Left lung (tissue), 10 donors: ENCODE results near the gene SYNE2. TPM values are rescaled to one million over a fixed set of nuclear protein-coding genes. Genes with fewer than 3 reads are reported as not detected.
"Not testable (repeated sequence)": the region's sequence is repeated elsewhere in the genome, so short reads cannot be mapped to it uniquely, and the experiment has no call there.

Experiments used
- ATAC-seq: fragments of 200-7000 bp; cut with Tn5 transposase; one replicate; pipeline ENCODE4 v1.9.1; 2020; ENCODE audit warnings: moderate library complexity
- DNase-seq, 4 donors: peaks; one replicate each; pipeline ENCODE4 v3.0.0-alpha.2; 2013 to 2020
- H3K27ac ChIP-seq, 2 donors: fragments of 200-600 bp; sonication (generic) in 1 of 2; one replicate each; pipeline versions ENCODE4 v1.5.0 to v1.8.0; 2020 to 2021
- H3K27me3 ChIP-seq, 2 donors: fragments of 200-600 bp; sonication (generic) in 1 of 2; one replicate each; pipeline versions ENCODE4 v1.5.0 to v1.8.0; 2020 to 2021
- H3K36me3 ChIP-seq, 2 donors: fragments of 200-600 bp; sonication (generic) in 1 of 2; one replicate each; pipeline versions ENCODE4 v1.5.0 to v1.8.0; 2020 to 2021
- H3K4me1 ChIP-seq, 2 donors: fragments of 200-600 bp; one replicate each; pipeline ENCODE4 v1.8.0; 2021
- H3K4me3 ChIP-seq, 2 donors: fragments of 200-600 bp; sonication (generic) in 1 of 2; one replicate each; pipeline versions ENCODE4 v1.5.0 to v1.8.0; 2020 to 2021; ENCODE audit warnings: mild to moderate bottlenecking in 1 of 2
- H3K9me3 ChIP-seq, 2 donors: fragments of 200-600 bp; sonication (generic) in 1 of 2; one replicate each; pipeline versions ENCODE4 v1.5.0 to v1.8.0; 2020 to 2021
- intact Hi-C, 2 donors: fragments of 100-400 bp; cut with DNase I; formaldehyde crosslinking; loops; one replicate each; pipeline versions ENCODE4 v1.11.2 to v1.14.2; 2022
- polyA plus RNA-seq, 6 donors: library from polyadenylated mRNA; unstranded; fragments of 120-200 nt; gene quantifications; one replicate each; pipeline ENCODE4 v1.2.1, GENCODE V29; 2013; ENCODE audit not compliant: insufficient read length in 6 of 6
- total RNA-seq, 2 donors: library from RNA; stranded (reverse); fragmentation: NEBNext Ultra II Directional; extraction: Animal tissue kit (Norgen Biotek cat#: 25700); gene quantifications; one replicate each; pipeline ENCODE4 v1.2.1, GENCODE V29; 2021
- TF ChIP-seq, protein P1 (sequence below), 2 donors: fragments of 200-600 bp; sonication (generic) in 1 of 2; IDR thresholded peaks; one replicate each; pipeline versions ENCODE4 v1.5.0 to v1.8.0; 2021; ENCODE audit warnings: antibody characterized with exemption in 2 of 2
- donor health status: DM: no; HTN: yes; CAD: no.
- donor health status: DM: no; HTN: no; CAD: no.

SYNE2 gene
- total and polyA plus RNA-seq, 8 donors = 59.6 to 109 (median 88.5) TPM

DNA sequence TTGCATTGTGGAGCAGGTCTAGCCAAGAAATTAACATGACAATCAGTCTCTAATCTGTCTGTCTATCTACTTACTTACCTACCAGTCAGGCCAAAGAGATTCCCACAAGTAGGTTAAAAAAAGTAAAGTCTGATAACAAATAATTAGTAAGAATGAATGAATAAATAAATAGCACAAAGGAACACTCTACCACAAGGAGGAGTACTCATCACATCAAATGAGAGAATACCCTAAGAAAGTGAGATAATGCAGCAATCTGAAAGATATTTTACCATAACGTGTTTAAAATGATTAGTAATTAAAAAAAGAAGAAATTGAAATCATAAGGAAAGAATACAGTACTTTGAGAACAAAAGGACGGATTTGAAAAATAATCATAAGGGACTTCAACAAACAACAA is 187.2 kb downstream of the SYNE2 start:
- ATAC-seq (no peak), DNase-seq (no peak)
- Histone ChIP-seq H3K36me3 (peaks cover 0 to 5% of the 10 kb centered on the region in 2 donors), H3K27me3 (no peaks in the 10 kb centered on the region), H3K27ac (no peak overlapping the region), H3K4me3 (no peak overlapping the region), H3K9me3 (peaks cover 0 to 6% of the 10 kb centered on the region in 2 donors), H3K4me1 (no peaks in the 10 kb centered on the region)
- intact Hi-C loops = no loop called here
- TF ChIP-seq, protein P1, sequence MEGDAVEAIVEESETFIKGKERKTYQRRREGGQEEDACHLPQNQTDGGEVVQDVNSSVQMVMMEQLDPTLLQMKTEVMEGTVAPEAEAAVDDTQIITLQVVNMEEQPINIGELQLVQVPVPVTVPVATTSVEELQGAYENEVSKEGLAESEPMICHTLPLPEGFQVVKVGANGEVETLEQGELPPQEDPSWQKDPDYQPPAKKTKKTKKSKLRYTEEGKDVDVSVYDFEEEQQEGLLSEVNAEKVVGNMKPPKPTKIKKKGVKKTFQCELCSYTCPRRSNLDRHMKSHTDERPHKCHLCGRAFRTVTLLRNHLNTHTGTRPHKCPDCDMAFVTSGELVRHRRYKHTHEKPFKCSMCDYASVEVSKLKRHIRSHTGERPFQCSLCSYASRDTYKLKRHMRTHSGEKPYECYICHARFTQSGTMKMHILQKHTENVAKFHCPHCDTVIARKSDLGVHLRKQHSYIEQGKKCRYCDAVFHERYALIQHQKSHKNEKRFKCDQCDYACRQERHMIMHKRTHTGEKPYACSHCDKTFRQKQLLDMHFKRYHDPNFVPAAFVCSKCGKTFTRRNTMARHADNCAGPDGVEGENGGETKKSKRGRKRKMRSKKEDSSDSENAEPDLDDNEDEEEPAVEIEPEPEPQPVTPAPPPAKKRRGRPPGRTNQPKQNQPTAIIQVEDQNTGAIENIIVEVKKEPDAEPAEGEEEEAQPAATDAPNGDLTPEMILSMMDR (IDR thresholded peaks at IDR 0.05) = peak in 1 of 2 donors; percentile 13

DNA sequence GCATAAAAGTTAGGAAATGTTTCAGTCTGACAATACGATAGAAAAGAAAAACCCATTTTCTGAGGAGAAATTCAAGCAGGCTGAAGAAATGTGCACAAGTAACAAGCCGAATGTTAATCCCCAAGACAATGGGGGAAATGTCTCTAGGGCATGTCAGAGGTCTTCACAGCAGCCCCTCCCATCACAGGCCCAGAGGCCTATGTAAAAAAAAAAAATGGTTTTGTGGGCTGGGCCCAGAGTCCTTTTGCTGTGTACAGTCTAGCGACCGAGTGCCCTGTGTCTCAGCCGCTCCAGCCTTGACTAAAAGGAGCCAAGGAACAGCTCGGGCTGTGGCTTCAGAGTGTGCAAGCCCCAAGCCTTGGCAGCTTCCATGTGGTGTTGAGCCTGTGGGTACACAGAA is 190.5 kb downstream of the SYNE2 start:
- ATAC-seq, intact Hi-C loops: not testable (repeated sequence)

DNA sequence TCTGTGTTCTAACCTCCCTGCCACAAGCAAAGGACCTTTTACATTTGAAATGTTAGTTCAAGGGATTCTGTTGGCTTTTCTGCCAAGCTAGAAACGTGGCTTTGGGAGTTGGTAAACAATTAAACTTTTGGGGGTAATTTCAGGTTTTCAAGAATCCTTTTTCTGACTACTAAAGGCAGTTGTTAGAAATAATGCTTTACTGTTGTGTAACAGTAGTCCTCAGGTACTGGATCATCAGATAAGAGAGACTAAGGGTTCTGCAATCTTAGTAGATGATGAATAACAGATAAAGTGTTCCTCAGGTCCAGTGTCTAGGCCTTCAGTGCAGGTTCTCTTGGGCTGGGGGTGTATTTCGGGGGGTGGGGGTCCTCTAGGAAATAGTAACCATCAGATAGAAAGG is 192.3 kb downstream of the SYNE2 start:
- ATAC-seq = no peak
- Histone ChIP-seq H3K9me3 (peaks cover 0 to 6% of the 10 kb centered on the region in 2 donors), H3K4me1 (no peaks in the 10 kb centered on the region), H3K36me3 (peaks cover 0 to 12% of the 10 kb centered on the region in 2 donors), H3K4me3 (no peak overlapping the region), H3K27me3 (no peaks in the 10 kb centered on the region), H3K27ac (no peak overlapping the region)
- intact Hi-C loops = no loop called here
- TF ChIP-seq, protein P1 (IDR thresholded peaks at IDR 0.05) = no peak
- no peak for DNase-seq

More for the DNA sequence above, 190.5 kb downstream of the SYNE2 start:
- not testable (repeated sequence) for H3K4me3 ChIP-seq, DNase-seq, H3K27me3 ChIP-seq, H3K27ac ChIP-seq, H3K9me3 ChIP-seq, H3K36me3 ChIP-seq, H3K4me1 ChIP-seq

DNA sequence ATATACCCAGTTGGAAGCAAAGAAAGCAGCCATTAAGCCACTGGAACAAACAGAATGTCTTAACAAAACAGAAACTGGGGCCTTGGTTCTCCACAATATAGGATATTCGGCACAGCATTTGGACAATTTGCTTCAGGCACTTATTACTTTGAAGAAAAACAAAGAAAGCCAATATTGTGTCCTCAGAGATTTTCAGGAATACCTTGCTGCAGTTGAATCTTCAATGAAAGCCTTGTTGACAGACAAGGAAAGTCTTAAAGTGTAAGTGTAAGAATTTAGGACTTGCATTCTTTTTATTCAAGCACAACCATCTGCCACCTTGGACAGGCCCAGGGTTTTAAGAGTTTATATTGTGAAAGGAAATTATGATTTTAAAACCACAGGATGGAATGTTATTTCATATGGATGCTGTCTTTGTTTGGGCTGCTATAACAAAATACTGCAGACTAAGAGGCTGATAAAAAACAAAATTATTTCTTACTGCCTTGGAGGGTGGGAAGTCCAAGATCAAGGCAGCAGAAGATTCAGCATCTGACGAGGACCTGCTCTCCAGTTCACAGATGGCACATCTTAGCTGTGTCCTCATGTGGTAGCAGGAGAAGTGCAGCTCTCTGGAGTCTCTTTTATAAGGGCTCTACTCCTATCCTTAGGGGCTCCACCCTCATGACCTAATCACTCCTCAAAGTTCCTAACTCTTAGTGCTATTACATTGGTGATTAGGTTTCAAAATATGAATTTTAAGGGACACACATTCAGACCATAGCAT is 197.0 kb downstream of the SYNE2 start:
- ATAC-seq (no peak), DNase-seq (no peak)
- intact Hi-C loops = no loop called here
- TF ChIP-seq, protein P1 (IDR thresholded peaks at IDR 0.05) = no peak
- H3K36me3 ChIP-seq = peaks cover 0 to 28% of the 10 kb centered on the region in 2 donors
- no peaks in the 10 kb centered on the region for H3K27me3 ChIP-seq
- H3K4me3 ChIP-seq = no peak overlapping the region
- H3K4me1 ChIP-seq = no peaks in the 10 kb centered on the region
- H3K9me3 ChIP-seq = no peaks in the 10 kb centered on the region
- H3K27ac ChIP-seq = no peak overlapping the region

DNA sequence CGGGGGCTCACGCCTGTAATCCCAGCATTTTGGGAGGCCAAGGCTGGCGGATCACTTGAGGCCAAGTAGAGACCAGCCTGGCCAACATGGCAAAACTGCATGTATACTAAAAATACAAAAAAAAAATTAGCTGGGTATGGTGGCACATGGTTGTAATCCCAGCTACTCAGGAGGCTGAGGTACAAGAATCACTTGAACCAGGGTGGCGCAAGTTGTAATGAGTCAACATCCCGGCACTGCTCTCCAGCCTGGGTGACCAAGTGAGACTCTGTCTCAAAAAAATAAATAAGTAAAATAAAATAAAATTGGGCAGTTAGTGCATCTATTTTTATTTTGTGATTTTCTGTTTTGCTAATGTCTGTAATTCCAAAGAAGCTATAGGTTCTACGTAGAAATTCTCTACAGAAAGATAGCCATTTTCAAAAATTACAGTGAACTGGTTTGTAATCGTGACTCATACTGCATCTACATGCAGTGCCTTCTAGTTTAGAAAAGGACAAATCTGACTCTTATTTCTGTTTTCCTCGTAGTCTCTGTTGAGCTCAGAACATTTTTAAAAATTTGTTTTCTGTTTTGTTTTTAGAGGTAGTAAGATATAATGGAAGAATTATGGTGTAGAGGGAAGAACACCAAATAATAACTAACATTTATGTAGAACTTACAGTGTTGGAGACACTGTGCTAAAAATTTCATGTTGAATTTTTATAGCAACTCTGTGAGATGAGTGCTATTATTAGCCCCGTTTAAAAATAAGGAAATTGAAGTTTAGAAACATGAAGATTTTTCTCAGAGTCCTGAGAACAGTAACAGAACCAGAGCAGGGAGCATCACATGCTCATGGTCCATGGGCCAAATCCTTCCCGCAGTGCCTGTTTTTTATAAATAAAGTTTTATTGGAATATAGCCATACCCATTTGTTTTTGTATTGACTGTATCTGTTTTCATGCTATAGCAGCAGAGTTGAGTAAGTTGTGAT is 201.2 kb downstream of the SYNE2 start:
- Histone ChIP-seq H3K4me1 (no peaks in the 10 kb centered on the region), H3K4me3 (no peak overlapping the region), H3K27ac (no peak overlapping the region), H3K9me3 (no peaks in the 10 kb centered on the region), H3K27me3 (no peaks in the 10 kb centered on the region), H3K36me3 (peaks cover 0 to 29% of the 10 kb centered on the region in 2 donors)
- TF ChIP-seq, protein P1 (IDR thresholded peaks at IDR 0.05) = no peak
- peak; percentile 91 for ATAC-seq
- intact Hi-C loops = no loop called here
- DNase-seq = no peak
